HG03060 (cell line): ENCODE measurements around the gene QPRT.
"Not testable (repeated sequence)": the region's sequence is repeated elsewhere in the genome, so short reads cannot be mapped to it uniquely, and the experiment has no call there.

Source experiments
- ATAC-seq: cut with Tn5 transposase; IDR thresholded peaks from one replicate; pipeline ENCODE4 v1.9.1; 2021; ENCODE audit warnings: low read depth, moderate number of reproducible peaks; ENCODE audit not compliant: unreplicated experiment

Gene QPRT

GRCh38 chr16:29712809-29713208 is 33.8 kb downstream of the QPRT start:
- ATAC-seq: no peak

DNA sequence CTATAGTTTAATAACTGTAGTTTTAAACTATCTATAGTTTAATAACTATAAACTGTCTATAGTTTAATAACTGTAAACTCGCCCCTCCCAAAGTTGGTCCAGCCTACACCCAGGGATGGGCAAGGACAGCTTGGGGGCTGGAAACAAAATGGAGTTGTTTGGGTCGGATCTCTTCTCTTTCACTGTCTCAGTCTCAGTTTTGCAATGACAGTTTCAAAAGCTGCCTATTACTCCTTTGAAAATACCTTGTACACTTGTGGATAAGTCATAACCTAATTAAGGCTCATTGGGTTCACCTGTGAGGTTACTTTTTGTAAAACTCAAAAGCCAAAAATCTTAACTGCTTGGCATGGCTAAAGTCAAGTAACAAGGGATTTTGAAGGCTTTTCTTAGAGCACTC is 35.4 kb downstream of the QPRT start:
- no peak for ATAC-seq

DNA sequence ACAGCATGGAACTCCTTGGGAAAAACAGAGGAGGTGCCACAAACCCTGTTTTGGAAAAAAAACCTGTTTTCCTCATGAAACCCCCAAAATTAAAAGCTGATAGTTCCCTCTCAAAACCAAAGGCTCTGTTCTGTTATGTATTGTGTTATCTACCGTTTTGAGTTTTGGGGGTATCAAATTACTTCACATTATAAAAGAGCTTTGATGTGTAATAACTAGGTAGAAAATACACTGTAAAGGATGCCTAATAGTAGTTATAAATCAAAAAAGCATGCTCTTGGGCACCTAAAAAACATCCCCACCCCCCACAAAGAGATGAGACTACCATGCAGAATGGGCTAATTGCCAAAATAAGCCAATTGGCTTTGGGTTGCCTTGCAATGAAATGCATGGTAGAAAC is 36.0 kb downstream of the QPRT start:
- no peak for ATAC-seq

DNA sequence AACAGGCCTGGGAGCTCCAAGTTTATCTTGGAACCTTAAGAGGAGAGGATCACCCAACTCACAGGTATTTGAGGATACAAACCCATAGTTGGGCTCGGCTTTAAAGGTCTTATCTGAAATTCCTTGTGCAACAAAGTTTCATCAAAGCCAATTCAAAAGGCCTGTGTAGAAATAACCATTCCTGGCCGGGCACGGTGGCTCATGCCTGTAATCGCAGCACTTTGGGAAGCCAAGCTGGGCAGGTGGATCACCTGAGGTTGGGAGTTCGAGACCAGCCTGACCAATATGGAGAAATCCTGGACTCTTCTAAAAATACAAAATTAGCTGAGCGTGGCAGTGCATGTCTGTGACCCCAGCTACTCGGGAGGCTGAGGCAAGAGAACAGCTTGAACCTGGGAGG is 38.1 kb downstream of the QPRT start:
- ATAC-seq: no peak

DNA sequence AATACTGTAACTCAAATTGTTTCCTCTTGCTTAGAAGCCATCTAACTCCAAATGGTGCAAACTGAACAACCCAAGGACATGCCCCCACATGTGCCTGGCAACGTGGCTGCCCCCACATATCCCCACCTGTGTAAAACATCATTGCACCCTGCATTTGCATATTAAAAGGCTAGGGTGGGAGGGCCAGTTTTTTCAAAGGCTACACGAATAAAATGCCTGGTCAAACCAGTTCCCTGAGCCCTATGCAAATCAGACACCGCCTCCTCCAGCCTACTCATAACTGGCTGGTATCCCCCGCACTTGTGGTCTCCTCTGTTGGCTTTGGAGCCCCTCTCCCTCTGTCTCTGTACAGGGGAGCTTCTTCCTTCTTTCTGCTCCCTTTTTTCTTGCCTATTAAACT is 40.1 kb downstream of the QPRT start:
- ATAC-seq: no peak

GRCh38 chr16:29720703-29721102 is 41.7 kb downstream of the QPRT start:
- ATAC-seq: no peak

DNA sequence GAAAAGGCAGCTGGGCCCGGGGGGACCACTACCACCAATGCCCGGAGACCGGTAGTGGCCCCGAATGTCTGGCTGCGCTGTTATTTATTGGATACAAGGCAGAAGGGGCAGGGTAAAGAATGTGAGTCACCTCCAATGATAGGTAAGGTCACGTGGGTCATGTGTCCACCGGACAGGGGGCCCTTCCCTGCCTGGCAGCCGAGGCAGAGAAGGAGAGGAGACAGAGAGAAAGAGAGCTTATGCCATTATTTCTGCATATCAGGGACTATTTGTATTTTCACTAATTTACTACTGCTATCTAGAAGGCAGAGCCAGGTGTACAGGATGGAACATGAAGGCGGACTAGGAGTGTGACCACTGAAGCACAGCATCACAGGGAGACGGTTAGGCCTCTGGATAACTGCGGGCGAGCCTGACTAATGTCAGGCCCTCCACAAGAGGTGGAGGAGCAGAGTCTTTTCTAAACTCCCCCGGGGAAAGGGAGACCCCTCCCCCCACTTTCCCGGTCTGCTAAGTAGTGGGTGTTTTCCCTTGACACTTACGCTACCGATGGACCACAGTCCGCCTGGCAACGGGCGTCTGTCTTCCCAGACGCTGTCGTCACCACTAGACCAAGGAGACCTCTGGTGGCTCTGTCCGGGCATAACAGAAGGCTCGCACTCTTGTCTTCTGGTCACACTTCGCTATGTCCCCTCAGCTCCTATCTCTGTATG is 42.3 kb downstream of the QPRT start:
- ATAC-seq: not testable (repeated sequence)

- ATAC-seq: no peak
These were observed 47.9 kb downstream of the QPRT start for GRCh38 chr16:29726845-29727377.

DNA sequence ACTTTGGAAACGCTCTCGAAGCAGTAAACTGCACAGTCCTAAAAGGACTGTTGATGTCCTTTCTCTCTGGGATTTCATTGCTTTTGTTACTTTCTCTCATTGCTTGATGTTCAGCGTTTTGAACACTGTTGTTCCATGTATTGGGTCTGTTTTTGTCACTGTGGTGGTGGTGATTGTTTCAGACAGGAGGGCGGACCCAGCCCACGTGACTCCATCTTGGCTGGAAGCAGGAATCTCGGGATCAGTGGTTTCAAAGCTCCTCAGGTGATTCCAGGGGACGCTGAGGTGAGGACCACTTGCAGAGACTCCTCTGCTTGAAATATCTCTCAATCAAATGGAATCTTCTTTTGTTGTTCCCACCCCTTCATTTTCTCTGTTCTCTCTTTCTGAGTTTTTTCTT is 48.5 kb downstream of the QPRT start:
- no peak for ATAC-seq

DNA sequence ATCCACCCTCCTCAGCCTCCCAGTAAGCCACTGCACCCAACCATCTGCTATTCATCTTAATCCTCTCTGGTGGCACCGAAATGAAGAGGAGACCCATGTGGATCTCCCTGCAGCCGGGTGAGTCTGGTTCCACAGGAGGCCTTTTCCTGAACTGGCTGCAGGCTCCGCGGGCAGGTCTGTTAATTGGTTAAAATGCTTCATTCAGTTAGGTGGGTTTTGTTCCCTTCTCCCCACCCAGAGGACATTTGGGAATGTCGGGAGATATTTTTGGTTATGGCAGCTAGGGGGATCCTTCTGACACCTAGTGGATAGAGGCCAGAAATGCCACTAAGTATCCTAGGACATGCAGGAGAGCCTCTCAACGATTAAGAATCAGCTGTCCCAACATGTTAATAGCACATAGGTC is 50.1 kb downstream of the QPRT start:
- no peak for ATAC-seq

GRCh38 chr16:29730649-29731048 is 51.7 kb downstream of the QPRT start:
- ATAC-seq: no peak

- ATAC-seq: peak; percentile 43
These were observed 53.0 kb downstream of the QPRT start for GRCh38 chr16:29731768-29732601.

- ATAC-seq: no peak
These were observed 55.8 kb downstream of the QPRT start for GRCh38 chr16:29734786-29735185.

- ATAC-seq: no peak
These were observed 57.1 kb downstream of the QPRT start for GRCh38 chr16:29736112-29736511.

DNA sequence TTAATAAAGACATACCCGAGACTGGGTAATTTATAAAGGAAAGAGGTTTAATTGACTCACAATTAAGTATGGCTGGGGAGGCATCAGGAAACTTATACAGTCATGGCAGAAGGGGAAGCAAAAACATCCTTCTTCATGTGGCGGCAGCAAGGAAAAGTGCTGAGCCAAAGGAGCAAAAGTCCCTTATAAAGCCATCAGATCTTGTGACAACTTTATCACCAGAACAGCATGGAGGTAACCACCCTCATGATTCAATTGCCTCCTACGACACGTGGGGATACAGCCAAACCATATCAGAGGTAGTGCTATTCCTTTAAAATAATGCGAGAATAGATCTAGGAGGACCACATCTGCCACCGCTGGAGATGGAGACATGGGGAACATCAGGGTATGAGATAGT is 57.8 kb downstream of the QPRT start:
- no peak for ATAC-seq

DNA sequence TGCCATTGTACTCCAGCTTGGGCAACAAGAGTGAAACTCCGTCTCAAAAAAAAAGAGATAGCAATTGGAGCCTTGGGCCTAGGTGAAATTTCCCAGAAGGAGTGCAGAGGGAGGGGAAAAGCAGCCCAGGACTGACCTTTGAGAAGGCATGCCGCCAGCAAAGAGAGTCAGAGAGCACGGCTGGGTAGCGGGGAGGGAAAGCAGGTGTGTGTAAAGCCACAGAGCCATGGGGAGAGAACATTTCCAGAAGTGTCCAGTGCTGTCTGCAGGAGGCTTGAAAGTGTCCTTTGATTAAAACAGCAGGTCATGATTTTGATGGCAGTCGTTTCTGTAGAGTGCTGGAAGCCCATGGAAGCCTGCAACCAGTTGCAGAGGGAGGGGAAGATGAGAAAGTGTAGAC is 58.7 kb downstream of the QPRT start:
- ATAC-seq: no peak

DNA sequence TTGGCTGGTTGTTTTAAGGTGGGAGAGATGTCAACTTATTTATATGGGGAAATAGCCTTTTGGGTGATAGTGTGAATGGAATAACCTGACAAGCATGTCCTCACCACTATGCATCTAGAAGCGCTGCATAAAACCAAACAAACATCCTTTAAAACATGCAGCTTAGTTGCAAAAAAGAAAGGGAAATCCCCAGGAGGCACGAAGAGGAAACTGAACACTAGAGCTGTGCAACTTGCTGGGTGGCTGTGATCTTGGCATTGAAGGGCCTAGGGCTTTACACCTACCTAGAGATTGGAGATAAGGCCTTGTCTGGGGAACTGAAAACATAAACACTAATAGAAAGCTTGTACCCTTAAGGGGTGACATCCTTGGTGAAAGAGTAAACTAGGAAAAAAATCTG is 59.5 kb downstream of the QPRT start:
- ATAC-seq: no peak

GRCh38 chr16:29739927-29740629 is 61.1 kb downstream of the QPRT start:
- not testable (repeated sequence) for ATAC-seq

- ATAC-seq: not testable (repeated sequence)
These were observed 61.6 kb downstream of the QPRT start for GRCh38 chr16:29740630-29741015.

GRCh38 chr16:29742683-29743275 is 63.8 kb downstream of the QPRT start:
- ATAC-seq: no peak

- ATAC-seq: no peak
These were observed 64.5 kb downstream of the QPRT start for GRCh38 chr16:29743475-29743826.
